Activated CD4-positive, CD25-positive, alpha-beta regulatory T cell treated with anti-CD3 and anti-CD28 coated beads, Interleukin-2, amount 50 U/mL, for 16 hours (primary cell): Measurements from ENCODE around the gene RFPL3.
"Not testable (repeated sequence)": the region's sequence is repeated elsewhere in the genome, so short reads cannot be mapped to it uniquely, and the experiment has no call there.

Experiments
- DNase-seq: peaks from one replicate; pipeline ENCODE4 v3.0.0-alpha.2; 2020; ENCODE audit warnings: low read depth, low spot score

RFPL3 gene

GRCh38 chr22:32352681-32353080, 5.0 kb upstream of the RFPL3 start:
- no peak for DNase-seq

GRCh38 chr22:32353292-32353691, 4.4 kb upstream of the RFPL3 start:
- DNase-seq: no peak

DNA sequence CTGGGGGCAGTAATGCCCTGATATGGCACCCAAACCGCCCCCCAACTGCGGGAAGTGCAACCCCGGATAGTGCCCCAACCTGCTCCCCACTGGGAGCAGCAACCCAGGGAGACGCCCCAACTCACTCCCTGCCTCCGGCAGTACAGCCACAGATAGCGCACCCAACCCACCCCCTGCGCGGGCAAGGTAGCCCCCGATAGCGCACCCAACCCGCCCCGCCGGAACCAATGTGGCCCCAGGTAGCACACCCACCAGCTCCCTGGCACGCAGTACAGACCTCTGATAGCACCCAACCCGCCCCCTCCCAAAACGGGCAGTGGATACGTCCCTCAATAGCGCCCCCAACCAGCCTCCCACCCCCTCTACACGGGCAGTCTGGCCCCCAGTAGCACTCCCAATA, 3.8 kb upstream of the RFPL3 start:
- DNase-seq: no peak

DNA sequence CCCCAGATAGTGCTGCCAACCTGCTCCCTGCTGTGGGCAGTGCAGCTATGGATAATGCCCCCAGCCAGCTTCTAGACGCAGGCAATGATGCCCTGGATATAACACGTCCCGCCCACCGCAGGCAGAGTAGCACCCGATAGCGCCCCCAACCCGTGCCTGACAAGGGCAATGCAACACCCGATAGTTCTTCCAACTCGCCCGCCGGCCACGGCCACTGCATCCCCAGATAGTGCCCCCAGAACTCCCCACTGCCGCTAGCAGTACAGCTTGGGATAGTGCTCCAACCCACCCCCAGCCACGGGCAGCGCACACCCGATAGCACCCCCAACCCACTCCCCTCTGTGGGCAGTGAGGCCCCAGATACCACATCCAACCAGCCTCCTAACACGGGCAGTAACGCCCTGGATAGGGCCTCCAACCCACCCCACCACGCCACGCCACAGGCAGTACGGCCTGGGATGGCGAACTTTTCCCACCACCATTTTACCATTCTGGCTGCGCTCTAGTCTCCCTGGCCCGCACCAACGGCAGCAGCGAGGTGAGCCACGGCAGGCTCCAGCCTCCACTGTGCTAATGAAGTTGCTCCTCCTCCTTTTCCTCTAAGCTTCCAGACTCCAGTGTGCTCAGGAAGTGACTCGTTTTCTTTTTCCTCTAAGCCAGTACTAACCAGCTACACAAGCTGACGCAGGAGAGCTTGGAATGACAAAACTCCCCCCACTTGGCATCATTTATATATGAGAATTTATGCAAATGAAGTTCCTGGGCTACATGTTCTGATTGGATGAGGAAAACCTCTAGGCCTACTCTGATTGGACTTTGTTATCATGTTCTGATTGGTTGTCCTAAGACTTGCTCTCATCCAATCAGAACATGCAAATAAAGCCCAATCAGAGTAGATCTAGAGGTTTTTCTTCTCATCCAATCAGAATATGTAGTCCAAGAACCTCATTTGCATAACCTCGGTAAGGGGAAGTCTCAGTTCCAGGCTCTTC, 3.0 kb upstream of the RFPL3 start:
- DNase-seq: no peak

DNA sequence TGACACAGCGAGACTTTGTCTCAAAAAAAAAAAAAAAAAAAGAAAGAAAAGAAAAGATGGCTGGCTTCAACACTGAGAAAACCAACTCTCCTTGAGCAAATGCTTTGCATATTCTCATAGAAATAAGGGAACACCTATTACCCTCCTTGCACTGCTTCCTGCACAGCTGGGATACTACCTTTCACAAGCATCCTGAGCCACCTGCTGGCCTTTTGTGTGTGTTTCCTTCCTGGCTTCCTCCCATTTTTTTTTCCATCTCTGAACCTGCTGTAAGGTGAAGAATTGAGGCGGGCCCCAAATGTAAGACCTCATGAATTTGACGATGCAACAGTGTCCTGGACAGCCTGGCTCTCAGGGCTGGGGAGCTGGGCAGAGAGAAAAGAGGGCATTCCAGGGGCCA, 1.9 kb upstream of the RFPL3 start:
- DNase-seq: no peak

GRCh38 chr22:32360096-32360495, 2.4 kb downstream of the RFPL3 start:
- DNase-seq: not testable (repeated sequence)

DNA sequence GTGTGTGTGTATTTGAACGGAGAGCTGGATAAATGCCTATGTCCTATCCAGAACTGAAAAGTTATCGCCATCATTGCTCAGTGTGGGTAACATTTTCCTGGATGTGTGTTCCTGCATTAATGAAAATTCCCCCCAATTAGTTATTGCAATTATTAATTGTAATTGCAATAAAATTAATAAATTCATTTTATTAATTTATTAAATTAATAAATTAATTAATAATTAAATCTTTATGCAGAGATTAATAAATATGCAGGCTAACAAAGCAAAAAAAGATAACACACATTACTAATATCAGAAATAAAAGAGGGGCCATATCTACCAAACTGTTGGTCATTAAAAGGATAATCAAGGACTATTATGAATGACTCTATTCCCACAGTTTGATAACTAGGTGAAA, 3.6 kb downstream of the RFPL3 start:
- DNase-seq: no peak

GRCh38 chr22:32364210-32364609, 6.5 kb downstream of the RFPL3 start:
- no peak for DNase-seq

- no peak for DNase-seq
Observed at GRCh38 chr22:32375678-32376450, 18.2 kb downstream of the RFPL3 start.

DNA sequence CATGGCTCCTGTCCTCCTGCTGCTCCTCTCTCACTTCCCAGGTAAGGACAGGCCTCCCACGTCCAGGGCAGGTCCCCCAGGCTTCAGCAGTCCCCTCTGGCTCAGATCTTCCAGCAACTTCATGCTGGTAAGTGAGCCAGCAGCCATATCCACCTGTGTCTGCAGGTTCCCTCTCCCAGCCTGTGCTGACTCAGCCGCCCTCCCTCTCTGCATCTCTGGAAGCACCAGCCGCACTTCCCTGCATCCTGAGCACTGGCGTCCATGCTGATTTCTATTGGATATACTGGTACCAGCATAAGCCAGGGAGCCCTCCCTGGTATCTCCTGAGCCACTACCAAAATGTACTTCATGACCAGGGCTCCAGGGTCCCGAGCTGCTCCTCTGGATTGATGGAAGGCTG, 19.0 kb downstream of the RFPL3 start:
- no peak for DNase-seq

DNA sequence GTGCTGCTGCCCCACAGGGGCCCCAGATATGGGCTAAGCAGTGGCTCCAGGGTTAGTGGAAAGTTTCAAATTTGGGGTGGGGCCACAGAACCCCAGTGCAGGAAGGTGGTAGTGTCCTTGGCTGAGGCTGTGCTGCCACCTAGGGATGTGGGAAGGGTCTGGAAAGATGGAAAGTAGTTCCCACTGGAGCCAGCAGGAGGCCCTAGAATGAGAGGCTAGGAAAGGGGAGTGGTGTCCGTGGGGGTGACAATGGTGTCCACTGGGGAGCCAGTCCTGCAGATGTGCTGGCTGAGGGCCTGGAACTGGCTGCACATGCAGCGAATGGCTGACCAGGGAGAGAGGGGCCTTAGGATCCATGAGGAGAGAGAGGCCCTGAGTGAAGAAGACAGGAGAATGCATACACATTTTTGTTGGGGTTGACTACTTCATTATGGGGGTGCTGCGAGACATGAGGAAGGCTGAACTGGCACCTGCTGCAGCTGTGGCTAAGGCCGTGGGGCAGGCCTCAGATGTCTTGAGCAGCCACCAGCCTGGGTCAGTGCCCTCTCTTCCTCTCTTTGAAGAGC, 21.1 kb downstream of the RFPL3 start:
- no peak for DNase-seq

DNA sequence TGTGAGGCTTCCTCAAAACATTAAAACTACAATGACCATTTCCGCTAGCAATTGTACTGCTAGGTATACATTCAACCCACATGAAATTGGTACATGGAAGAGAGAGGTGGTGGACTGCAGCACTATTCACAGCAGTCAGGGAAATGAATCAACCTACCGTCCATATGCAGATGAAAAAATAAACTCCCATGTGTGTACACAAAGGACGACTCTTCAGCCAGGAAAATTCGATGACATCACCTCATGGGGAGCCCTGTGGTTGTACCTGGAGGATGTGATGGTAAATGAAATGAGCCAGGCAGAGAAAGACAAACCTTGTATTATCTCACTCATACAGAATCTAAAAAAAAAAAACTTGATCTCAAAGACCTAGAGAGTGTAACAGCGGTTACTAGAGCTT, 23.3 kb downstream of the RFPL3 start:
- no peak for DNase-seq

- DNase-seq: no peak
Observed at GRCh38 chr22:32385681-32386080, 28.0 kb downstream of the RFPL3 start.

GRCh38 chr22:32389685-32390084, 32.0 kb downstream of the RFPL3 start:
- no peak for DNase-seq

DNA sequence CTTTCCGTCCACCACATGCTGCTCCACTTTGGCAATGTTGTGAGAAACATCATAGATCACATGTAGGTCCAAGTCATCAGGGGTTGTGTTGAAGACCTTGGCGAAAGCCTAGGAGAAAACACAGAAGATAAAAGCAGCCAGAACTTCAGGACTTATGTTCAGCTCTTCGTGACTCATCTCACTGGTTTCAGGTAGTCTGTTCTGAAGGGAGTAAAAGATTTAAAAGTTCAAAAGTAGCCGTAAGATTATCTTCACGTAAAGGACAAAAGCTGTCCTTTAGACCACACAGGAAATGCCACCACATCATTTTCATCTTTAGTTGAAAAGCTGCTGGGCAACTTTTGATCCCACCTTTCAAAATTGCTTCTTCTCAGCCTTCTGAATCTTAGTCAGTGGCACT, 37.4 kb downstream of the RFPL3 start:
- no peak for DNase-seq

DNA sequence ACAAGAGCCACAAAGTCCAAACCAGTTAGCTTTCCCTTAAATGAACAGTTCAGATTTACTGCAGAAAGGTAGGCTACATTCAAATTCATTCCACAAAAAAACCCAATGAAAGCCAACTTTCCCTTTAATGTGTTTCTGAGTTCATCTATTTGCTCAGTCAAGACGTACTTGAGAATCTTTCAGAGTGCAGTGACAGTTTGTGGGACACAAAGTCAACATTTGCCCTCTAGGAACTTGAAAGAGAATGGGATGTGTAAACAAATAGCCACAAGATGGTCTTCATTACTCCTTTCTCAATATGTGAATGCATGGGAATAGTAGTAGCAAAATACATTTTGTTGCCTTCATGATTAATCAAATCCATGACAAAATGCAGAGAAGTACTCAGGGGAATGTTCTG, 38.6 kb downstream of the RFPL3 start:
- DNase-seq: no peak

- no peak for DNase-seq
Observed at GRCh38 chr22:32396746-32397145, 39.1 kb downstream of the RFPL3 start.

DNA sequence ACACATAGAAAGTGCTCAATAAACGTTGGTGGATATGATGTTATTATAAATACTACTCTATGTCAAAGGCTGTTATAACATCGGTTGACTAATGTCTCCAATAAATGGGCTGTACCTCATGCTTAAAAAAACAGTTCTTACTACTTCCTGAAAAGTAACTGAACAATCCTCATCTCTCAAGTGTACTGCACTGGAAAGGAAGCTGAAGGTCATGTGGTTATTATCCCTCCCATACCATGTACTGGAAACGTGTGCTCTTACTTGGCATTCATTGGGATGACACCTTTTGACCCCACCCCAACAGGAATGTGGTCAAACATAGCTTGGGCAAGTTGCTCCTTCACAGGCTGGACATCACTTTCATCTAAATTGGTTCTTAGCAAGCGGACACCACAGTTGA, 43.8 kb downstream of the RFPL3 start:
- DNase-seq: no peak

DNA sequence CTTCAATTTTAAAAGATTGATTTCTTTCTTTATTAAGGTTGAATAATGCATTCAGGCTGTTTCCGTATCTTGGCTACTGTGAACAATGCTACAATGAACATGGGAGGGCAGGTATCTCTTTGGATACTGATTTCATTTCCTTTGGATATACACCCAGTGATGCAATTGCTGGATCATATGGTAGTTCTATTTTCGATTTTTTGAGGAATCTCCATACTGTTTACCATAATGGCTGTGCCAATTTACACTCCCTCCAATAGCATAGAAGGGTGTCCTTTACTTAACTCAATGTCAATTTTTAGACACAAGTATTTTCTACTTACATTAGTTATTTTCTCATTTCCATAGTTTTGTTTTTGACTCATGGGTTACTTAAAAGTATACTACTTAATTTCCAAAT, 46.4 kb downstream of the RFPL3 start:
- DNase-seq: no peak

GRCh38 chr22:32407312-32407711, 49.6 kb downstream of the RFPL3 start:
- DNase-seq: no peak

DNA sequence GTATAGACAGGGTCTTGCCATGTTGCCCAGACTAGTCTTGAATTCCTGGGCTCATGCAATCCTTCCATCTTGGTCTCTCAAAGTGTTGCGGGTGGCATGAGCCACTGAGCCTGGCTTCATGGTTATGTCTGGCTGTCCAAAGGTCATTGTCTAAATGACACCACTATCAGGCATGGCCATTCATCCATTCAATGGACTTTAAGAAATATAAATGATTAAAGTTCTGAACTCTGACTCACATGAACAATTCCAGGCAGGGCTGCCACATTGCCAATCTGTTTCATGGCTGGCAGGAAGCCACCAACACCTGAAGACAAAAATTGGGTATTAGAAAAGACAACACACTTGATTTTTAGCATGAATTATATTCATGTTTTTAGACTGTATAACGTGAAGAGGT, 50.3 kb downstream of the RFPL3 start:
- DNase-seq: no peak

DNA sequence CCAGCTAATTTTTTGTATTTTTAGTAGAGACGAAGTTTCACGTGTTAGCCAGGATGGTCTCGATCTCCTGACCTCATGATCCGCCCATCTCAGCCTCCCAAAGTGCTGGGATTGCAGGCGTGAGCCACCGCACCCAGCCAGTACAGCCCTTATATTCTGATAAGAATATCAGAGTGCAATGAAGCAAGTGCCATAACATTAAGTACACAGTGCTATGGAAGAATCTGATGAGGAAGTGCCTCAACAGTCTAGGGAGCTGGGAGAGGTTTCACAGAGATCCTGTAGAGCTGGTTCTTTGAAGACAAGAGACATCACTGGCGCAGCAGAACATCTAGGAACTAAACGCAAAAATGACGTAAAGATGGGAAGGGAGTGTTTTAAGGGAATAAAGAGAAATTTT, 52.3 kb downstream of the RFPL3 start:
- DNase-seq: no peak

DNA sequence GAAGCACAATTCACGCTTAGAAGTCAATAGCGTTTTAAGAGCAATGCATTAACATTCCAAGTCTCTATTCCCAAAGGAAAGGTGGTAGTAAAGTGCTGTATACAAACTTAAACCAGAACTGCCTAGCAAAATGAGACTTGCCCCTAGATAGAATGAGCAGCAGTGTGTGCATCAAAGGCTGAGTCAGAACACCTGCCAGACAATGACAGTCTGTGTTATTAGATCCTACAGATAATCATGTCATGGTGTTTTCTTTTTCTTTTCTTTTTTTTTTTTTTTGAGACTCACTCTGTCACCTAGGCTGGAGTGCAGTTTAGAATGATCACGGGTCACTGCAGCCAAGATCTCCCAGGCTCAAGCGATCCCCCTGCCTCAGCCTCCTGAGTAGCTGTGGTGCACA, 52.8 kb downstream of the RFPL3 start:
- DNase-seq: no peak
